ENCODE measurements around the gene SPATA16.
"Not testable (repeated sequence)": the region's sequence is repeated elsewhere in the genome, so short reads cannot be mapped to it uniquely, and the experiment has no call there.

The SPATA16 gene

DNA sequence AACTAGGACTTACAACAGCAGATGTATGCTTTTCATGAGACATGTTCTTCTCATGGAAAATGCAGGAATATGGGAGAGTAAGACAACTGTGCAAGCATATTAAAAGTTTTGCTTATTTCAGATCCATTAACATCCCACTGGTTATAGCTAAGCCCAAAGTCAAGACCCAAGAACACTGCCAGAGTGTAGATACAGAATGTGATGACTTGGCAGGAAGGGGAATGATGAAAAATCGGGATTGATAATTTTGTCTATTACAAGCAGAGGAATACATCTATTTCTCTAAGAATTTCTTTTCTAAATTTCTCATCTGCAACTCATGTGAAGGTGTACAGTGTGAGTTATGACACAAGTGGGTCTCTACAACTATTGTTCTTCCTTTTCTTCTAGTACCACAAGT, 76.4 kb downstream of the SPATA16 start:
- DNase-seq (ENCODE audit: low read depth) = no peak

DNA sequence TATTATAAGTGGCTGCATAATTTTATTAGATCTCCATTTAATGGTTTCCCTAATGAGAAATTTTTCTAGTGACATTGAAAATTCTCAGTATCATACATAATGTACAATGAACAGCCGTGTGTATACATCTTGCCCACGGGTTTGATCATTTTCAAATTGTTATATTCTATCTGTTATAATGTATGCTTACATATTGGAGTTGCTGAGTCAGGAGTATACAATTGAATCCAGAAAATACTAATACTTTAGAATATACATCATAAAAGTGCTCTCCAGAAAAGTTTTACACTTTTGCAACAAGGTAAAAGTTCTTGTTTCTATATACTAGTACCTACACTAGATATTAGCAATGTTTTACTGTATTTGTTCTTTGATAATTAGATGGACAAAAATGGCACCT, 82.8 kb downstream of the SPATA16 start:
- no peak for DNase-seq (ENCODE audit: low read depth)

DNA sequence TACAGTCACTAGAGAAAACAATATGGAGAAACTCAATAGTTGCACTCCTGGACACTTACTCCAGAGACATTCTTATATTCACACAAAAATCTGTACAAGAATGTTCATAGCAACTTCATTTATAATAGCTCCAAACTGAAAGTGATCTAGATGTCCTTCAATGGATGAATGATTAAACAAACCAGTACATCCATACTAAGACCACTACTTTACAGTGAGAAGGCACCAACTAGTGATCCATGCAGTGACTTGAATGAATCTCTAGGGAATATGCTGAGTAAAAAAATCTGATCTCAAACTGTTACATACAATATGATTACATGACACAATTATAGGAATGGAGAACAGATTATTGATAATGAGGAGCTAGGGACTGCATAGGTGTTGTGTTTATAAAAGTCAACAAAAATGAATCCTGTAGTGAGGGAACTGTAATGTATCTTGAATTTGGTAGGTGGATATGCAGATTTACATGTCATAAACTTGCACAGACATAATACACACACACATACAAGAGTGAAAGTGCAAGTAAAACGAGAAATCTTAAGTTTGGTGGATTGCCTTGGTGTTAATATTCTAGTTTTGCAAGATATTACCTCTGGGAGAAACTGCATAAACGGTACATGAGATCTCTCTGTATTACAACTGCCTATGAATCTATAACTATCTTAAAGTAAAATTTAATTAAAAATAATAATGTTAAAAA, 85.7 kb downstream of the SPATA16 start:
- no peak for DNase-seq (ENCODE audit: low read depth)

DNA sequence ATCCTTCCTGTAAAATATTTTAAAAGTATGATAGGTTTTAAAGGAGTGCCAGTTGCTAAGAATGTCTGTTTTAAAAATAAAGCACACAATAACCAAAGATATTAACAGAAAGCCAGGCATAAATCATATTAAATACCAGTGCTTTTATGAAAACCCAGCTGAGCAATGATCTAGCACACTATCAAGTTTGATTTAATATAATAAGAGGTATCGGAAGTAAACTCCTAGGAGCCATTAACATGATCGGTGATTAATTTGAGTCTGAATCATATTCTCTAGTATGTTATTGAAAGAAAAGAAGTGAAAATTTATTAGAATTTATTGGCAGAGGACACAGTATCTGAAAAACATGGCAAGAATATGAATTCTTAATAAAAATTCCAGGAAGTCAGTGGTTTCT, 91.7 kb downstream of the SPATA16 start:
- DNase-seq (ENCODE audit: low read depth) = no peak

DNA sequence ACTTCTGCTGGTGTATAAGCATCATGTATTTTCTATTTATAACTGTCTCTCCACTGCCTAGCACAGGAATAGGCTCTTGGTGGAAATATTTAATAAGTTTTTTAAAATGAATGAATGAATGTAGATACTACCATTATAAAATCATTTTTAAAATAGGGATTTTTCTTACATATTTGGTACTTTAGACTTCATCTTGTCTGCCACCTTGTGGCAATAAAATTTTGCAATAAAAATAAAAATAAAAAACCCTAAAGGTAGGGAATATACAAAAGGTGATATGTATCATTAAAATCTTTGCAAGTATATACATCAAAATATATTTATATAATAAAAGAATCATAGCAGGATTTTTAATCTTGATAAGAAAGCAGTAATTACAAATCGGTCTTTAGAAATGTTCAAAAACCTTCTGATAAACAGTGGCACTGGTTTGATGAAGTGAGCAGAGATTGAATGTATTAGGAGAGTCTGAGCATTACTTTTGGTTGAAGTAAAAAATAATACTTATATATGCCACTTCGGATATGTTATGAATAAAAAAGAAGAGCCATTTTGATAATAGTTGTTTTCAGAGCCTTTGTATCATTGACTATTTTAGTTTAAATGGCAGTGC, 95.2 kb downstream of the SPATA16 start:
- no peak for DNase-seq (ENCODE audit: low read depth)

DNA sequence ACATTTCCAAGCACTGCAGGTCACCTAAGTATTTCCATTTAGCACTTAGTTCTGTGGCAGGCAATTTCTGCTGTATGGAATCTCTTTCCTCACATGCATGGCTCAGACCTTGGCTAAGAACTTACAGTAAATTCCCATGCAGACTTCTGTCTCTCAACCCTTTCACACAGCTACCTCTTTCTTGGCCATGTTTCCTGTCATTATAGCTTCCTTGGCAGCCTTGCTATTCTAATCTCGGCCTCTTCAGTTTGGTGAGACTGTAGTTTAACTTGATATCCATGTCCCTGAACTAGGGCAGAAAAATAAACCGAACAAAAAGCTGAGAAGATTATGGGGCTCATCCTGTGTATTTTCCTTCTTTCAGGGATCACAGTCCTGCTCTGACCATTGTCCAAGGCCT, 96.0 kb downstream of the SPATA16 start:
- DNase-seq (ENCODE audit: low read depth) = no peak

DNA sequence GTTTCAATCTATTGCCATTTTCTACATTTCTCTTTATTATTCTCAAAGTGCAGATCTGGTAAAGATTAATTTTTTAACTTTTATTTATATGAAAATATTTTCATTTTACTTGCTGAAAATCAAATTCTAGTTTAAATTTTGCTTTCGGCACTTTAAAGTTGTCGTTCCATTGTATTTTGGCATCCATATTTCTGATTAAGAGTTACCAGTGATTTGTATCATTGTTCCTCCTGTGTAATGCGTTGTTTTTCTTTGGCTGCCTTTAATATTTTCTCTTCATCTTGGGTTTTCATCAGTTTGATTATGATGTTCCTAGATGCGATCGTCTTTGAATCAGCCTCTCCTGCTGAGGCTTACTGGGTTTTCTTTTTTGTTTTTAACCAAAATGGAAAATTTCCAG, 97.3 kb downstream of the SPATA16 start:
- no peak for DNase-seq (ENCODE audit: low read depth)

DNA sequence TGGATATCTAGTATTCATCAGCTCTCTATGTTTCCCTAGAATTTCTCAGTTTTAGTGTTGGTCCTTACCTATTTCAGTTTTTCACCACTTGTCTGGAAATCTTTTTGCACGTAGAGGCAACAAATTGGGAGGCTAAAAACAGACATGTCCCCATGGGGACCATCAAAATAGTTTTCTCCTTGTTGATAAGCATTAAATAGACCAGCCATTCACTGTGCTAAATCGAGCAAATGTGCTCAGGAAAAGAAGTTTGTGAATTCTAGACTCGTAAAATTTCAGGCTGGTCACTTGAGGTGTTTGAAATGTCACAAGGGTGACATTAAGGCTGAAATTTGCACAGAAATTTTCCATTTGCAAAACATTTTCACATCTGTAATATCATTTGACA, 102.6 kb downstream of the SPATA16 start:
- no peak for DNase-seq (ENCODE audit: low read depth)

DNA sequence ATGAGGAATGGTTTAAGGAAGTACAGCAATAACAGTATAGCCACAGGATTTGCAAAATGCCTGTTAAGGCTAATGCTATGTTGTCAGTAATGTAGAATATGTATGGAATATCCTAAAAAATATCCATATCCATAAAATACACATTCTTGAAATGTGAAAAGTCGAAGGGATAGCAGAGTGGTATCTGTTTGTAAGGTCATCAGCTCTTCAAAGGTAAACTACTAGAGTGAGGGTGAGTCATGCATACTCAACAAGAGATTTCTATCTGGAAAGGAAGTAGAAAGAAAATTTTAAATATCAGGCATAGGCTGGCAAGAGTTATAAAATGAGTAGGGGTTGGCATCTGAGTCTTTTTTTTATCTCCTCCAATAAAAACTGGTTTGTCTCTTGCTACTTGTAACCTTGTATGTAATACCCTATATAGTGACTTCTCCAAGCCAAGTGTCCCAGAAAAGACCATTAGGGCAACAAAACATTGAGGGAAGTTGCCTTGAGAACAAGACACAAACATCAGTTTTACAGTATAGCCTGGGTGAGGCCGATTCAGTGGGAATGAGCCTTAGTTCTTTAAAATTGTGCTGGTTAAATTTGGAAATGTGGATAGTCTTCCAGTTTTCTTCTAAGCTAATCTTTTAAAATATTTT, 103.1 kb downstream of the SPATA16 start:
- no peak for DNase-seq (ENCODE audit: low read depth)

DNA sequence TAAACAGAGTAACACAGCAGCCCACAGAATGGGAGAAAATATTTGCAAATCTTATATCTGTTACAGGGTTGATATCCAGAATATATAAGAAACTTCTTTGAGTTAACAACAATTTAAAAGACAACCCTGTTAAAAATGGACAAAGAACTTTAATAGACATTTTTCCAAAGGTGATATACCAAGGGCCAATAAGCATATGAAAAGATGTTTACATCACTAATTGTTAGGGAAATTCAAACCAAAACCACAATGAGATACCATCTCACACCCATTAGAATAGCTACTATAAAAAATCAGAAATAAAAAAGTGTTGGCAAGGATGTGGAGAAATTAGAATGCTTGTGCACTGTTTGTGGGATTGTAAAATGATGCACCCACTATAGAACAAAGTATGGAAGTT, 110.8 kb downstream of the SPATA16 start:
- no peak for DNase-seq (ENCODE audit: low read depth)

DNA sequence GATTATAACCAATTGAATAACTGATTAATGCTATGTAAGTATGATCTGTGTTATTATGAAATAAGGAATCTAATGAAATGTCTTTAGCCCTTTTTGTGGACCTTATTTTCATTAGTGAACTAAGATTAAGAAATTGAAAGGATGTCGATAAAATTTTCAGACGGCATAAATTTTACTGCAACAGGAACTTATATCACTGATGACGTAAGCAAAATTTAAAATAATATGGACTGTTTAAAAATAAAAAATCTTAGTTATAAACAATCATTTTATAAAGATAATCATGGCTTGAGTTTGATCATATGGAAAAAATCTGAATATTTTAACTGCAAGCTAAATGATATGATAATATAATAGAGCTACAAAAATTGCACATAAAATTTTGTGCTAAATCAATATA, 112.7 kb downstream of the SPATA16 start:
- DNase-seq (ENCODE audit: low read depth) = no peak

DNA sequence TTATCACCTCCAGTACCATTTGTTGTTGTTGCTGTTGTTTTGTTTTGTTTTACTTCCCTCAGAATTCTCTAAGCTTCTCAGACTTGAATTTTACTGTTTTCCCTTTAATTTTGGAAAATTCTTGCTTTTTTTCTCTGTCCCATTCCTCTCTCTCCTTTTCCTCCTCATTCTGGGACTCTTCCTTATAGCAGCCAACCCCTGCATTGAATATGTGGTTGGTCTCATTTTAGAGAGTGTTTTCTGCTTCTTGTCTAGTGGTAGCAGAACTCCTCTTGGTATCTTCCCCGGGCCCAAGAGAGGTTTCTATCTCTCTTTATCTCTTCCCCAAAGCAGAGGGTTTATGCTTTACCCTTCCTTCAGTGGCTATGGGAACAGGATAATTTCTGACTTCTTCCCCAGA, 113.6 kb downstream of the SPATA16 start:
- no peak for DNase-seq (ENCODE audit: low read depth)

DNA sequence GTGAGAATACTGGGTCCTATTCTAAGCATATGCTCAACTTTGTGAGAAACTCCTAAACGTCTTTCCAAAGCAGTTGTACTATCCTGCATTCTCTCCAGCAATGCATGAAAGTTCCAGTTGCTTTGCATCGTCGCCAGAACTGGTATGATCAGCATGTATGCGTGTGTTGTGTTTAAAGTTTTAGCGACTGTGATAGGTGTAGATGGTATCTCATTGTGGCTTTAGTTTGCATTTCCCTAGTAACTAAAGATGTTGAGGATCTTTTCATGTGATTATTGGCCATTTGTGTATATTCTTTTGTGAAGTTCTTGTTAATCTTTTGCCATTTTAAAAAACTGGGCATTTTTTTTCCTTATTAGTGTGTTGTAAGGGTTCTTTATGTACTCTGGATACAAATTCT, 115.1 kb downstream of the SPATA16 start:
- no peak for DNase-seq (ENCODE audit: low read depth)

DNA sequence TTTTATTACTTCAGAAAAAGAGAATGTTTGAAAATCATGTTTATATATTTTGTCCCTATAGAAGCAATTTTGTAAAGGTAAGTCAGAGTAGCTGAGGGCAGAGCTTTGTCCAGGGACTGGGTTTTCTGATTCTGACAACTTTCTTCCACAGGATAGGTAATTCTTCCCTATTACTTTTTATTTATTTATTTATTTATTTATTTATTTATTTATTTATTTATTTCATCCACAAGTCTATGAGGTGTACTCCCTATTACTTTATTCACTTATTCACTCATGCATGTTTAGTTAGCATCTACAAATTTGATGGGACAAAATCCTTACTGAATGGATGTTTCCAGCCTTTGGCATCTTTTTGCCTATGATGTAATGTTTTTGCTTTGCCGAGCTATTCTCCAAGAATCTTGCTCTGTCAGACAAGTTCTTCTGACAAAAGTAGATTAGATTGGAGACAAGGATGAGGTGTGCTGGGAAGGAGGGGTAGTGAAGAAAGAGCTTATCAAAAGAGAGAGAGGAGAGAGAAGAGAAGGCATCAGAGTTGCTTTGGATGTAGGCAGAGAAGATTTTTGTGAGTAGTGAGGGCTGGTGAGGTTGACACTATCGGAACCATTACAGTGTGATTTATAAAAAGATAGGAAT, 119.4 kb downstream of the SPATA16 start:
- no peak for DNase-seq (ENCODE audit: low read depth)

DNA sequence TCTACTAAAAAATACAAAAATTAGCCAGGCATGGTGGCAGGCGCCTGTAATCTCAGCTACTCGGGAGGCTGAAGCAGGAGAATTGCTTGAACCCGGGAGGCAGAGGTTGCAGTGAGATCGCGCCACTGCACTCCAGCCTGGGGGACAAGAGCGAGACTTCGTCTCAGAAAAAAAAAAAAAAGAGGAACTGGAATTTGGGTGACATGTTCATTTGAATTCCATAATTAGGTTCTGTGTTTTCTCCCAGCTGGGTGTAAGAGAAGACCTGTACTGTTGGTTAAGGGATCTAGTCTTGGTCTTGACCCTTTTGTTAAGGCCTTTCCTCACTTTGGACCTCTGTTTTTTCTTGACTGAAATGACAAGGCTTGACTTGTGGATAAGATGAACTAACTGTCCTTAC, 120.9 kb downstream of the SPATA16 start:
- DNase-seq (ENCODE audit: low read depth) = not testable (repeated sequence)

DNA sequence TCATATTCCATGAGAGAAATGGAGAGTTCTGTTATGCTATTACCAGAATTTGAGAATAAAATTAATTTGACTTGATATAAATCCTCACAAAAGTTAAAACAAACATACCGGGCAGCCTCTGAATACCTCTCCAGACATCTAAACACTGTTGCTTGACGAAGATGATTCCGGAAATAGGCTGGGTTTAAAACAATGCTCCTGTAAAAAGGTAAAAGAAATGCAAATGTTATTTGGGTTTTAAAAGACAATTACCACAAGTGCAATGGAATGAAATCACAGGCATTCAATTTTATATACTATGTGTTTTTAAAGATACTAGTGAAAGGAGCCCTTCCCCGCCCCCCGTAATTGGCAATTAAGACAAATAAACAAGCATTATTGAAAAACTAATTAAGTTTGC, 121.7 kb downstream of the SPATA16 start:
- no peak for DNase-seq (ENCODE audit: low read depth)

DNA sequence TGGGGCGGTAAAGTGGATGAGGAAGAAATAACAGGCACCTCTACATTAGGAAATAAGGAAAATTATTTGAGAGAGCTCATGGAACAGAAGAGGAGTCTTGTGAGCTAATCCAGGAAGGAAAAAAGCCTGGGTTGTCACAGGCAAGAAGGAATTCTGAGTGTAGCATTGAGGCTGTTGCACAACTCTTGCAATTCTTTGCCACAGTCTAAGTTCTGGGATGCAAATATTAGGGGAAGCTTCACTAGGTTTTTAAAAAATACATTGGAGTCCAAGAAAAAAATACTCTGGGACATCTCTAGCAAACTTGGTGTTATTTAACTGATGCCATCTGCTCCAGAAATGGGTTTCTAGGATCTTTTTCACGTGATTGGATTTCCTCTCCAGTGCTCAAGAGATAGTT, 122.3 kb downstream of the SPATA16 start:
- DNase-seq (ENCODE audit: low read depth) = no peak

DNA sequence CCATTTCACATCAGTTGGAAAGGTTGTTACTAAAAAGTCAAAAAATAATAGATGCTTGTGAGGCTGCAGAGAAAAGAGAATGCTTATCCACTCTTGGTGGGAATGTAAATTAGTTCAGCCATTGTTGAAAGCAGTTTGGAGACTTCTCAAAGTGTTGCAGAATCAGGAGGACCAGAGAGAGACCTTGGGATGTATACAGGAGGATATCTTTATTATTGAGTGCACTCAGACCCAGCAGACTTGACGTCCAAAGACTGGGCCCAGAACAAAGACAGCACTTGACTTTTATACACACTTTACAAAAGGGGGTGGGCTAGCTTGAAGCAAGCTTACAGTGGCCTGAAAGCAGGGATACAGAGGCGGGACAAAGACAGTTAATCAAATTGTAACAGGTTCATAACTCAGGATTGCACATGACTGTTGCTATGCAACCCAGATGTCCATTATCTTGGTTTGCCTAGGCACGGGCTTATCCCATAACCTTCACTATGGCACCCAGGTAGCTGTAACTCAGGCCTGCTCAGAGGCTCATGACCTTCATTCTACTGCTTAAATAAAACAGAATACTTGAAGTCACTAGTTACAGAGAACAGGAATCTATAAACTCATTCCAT, 127.7 kb downstream of the SPATA16 start:
- no peak for DNase-seq (ENCODE audit: low read depth)

DNA sequence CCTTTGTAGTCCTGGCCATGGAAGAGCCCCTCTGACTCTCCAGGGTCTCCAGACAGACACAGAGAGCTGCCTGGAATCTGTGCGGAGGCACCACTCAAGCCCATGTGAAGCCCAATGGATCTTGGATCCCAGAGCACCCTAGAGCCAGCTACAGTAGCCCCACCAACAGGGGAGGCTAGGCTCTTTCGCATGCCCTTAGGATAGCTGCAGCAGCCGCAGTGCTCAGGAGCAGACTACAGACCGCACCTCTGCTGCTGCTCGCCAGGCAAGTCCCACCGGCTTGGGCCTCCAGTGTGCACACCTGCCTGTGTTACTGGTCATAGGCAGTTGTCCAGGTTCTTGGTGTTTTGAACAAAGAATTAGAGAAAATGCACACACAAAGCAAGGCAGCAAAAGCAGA, 131.6 kb downstream of the SPATA16 start:
- no peak for DNase-seq (ENCODE audit: low read depth)

DNA sequence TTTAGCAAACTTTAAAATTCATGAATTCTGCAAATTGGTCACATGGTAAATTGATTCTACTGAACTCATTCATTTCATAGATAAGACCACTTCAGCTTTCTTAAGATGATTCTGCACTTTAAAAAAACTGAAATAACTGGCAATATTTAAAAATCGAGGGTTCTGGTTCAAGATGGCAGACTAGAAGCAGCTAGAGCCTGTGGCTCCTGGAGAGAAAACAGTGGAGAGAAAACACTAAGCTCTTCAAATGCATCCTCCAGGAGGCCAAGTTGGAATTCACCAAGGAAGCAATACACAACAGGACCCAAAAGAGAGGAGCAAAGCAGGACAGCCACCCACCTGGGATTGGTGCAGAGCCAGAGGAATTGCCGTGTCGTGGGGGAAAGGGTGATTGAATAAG, 132.1 kb downstream of the SPATA16 start:
- no peak for DNase-seq (ENCODE audit: low read depth)

DNA sequence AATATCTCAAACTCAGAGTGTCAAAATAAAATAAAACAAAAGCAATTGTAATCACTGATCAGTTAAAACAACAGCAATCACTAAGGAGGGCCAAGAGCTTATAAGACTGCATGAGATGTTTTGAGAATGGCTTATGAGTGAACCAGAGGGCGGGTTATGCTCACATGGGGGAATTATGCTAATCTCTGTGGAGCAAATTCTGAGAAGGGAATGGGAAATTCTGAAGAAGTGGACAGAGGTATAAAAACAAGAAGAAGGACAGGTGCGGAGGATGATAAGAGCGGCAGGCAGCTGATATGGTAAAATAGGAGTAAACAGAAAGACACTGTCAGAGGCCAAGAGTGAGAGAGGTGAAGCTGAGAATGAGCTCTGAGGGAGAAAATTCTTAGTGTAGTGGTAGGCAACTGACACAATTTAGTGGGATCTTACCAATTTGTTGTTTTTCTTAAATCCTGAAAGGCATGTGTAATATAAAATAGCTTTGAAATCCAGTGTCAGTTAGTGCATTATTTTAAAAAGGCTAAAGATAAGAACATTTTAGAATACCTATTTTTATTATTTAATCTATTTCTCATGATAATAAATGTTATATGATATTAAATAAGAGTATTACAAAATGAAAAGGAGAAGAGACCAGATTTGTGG, 133.8 kb downstream of the SPATA16 start:
- no peak for DNase-seq (ENCODE audit: low read depth)

DNA sequence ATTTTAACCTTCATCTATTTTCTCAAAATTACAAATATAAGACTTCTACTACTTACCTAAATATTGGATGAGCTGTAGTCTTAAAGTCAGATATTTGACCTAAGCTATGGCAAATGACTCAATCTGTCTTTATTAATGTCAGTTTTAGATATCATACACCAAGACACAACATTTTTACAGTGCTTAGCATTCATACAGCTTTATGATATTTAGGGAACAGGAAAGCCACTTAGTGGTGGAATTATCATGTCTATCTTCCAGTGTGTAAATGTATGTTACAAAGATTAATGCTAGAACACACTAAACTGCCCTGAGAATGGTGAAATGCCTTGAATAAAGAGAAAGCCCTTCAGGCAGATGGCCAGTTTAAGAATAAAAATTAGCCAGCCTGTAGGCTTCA, 135.0 kb downstream of the SPATA16 start:
- no peak for DNase-seq (ENCODE audit: low read depth)

All from non-pigmented ciliary epithelial cell (primary cell).